Body of pancreas (tissue), 4 donors: Measurements from ENCODE around the gene GNPTG. TPM values are rescaled to one million over a fixed set of nuclear protein-coding genes. Genes with fewer than 3 reads are reported as not detected.

Source experiments
- ATAC-seq: fragments of 150-250 bp; one replicate; pipeline ENCODE4 v1.9.1; 2016
- DNase-seq, 4 donors: peaks; one replicate each; pipeline ENCODE4 v3.0.0-alpha.2; 2019
- H3K27ac ChIP-seq, 4 donors: fragments of 200-600 bp; sonication (generic); 1 replicate in 3 of 4; 2 replicates in 1 of 4; pipeline versions ENCODE4 v1.5.1 to v1.6.1; 2016 to 2019; ENCODE audit warnings: mild to moderate bottlenecking in 1 of 4, mixed read lengths in 1 of 4, moderate library complexity in 1 of 4
- H3K27me3 ChIP-seq, 2 donors: fragments of 200-600 bp; sonication (generic); one replicate each; pipeline ENCODE4 v1.6.0; 2016; ENCODE audit warnings: mild to moderate bottlenecking in 1 of 2
- H3K36me3 ChIP-seq, 2 donors: fragments of 200-600 bp; sonication (generic); replicated peaks in 1 of 2; 2 replicates each; pipeline ENCODE4 v1.5.1; 2016; ENCODE audit warnings: low read depth in 2 of 2; ENCODE audit not compliant: insufficient read depth in 1 of 2
- H3K4me1 ChIP-seq: fragments of 200-600 bp; sonication (generic); one replicate; pipeline ENCODE4 v1.6.0; 2016
- H3K4me3 ChIP-seq, 2 donors: fragments of 200-600 bp; sonication (generic); 1 replicate in 1 of 2; 2 replicates in 1 of 2; pipeline ENCODE4 v1.5.1; 2016 to 2019
- H3K9me3 ChIP-seq, 3 donors: fragments of 200-600 bp; sonication (generic); 1 replicate in 2 of 3; 2 replicates in 1 of 3; pipeline ENCODE4 v1.5.1; 2016
- CTCF ChIP-seq, 7 experiments: fragments of 450-650 bp in 4 of 7; fragments of 200-600 bp in 3 of 7; sonication (generic) in 3 of 7; IDR thresholded peaks; one replicate each; pipeline ENCODE4 v1.5.1; 2016 to 2019; ENCODE audit warnings: antibody characterized with exemption in 7 of 7
- POLR2A ChIP-seq, 3 donors: fragments of 450-650 bp; IDR thresholded peaks; one replicate each; pipeline ENCODE4 v1.6.1; 2016; ENCODE audit warnings: antibody characterized with exemption in 3 of 3, mild to moderate bottlenecking in 2 of 3
- WGBS, 2 donors: methylation state at CpG; one replicate each; pipeline ENCODE4 v1.1.5; 2017; 5-methylcytosine and 5-hydroxymethylcytosine counted together
- intact Hi-C: fragments of 100-400 bp; cut with DNase I; formaldehyde crosslinking; loops from one replicate; pipeline ENCODE4 v1.15.1; 2023
- total RNA-seq, 2 donors: library from RNA; depleted of rRNA; stranded (reverse); fragments of >200 nt; gene quantifications; one replicate each; pipeline ENCODE4 v1.1.0, GENCODE V29; 2016

Gene GNPTG
- total RNA-seq, 2 donors from 2014 or later = 38.1 to 98.2 TPM

GRCh38 chr16:1389762-1390161, 38.0 kb downstream of the GNPTG start:
- H3K27me3 ChIP-seq = no peaks in the 10 kb centered on the region
- no peaks in the 10 kb centered on the region for H3K9me3 ChIP-seq
- H3K27ac ChIP-seq = no peak overlapping the region
- no peaks in the 10 kb centered on the region for H3K4me1 ChIP-seq
- DNase-seq (no peak), ATAC-seq (no peak)
- H3K36me3 ChIP-seq = no peaks in the 10 kb centered on the region
- intact Hi-C loops = no loop called here
- 92 to 100% methylated on average over 6 to 7 of the region's 7 CpGs for WGBS, 2 donors
- TF ChIP-seq CTCF (IDR thresholded peaks at IDR 0.05) (no peak), POLR2A (IDR thresholded peaks at IDR 0.05) (no peak)
- H3K4me3 ChIP-seq = no peak overlapping the region

GRCh38 chr16:1390239-1390779, 38.6 kb downstream of the GNPTG start:
- no peak overlapping the region for H3K27ac ChIP-seq
- H3K4me1 ChIP-seq = no peaks in the 10 kb centered on the region
- TF ChIP-seq CTCF (IDR thresholded peaks at IDR 0.05) = no peak
- no peak for TF ChIP-seq POLR2A (IDR thresholded peaks at IDR 0.05)
- no peaks in the 10 kb centered on the region for H3K9me3 ChIP-seq
- no peak for DNase-seq
- 86 to 90% methylated on average over 21 to 28 of the region's 28 CpGs for WGBS, 2 donors
- H3K4me3 ChIP-seq = no peak overlapping the region
- H3K27me3 ChIP-seq = no peaks in the 10 kb centered on the region
- no peak for ATAC-seq
- intact Hi-C loops = no loop called here
- H3K36me3 ChIP-seq = no peaks in the 10 kb centered on the region

GRCh38 chr16:1392826-1393225, 41.1 kb downstream of the GNPTG start:
- intact Hi-C loops = no loop called here
- no peak for ATAC-seq

DNA sequence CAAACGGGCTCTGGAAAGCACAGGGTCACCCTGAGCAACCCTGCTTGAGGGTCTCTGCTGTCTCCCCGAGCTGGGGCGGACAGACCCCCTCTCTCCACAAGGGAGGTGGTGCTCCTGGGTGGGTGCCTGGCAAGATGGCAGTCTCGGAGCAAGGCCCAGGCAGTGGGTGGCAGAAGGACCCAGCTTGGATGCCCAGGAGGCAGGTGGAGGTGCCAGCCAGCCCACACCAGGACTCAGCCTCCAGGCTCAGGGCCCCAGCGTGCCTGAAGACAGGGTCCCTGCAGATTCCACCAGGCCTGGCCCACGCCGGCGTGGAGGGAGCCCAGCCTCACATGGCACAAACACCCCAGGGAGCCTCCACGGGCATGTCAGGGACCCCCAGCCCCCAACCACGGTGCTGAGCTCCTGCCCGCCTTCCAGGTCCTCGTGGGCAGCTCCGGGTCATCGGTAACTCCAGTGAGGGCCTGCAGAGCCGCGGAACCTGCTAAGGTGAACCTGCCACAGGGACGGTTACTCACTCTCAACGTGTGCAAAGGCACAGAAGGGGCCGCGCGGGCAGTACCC, 42.0 kb downstream of the GNPTG start:
- WGBS, 2 donors = 95 to 96% methylated on average over 11 to 15 of the region's 21 CpGs
- ATAC-seq = no peak

More at GRCh38 chr16:1392826-1393225, 41.1 kb downstream of the GNPTG start:
- peaks cover 0 to 2% of the 10 kb centered on the region in 2 donors for H3K36me3 ChIP-seq
- no peaks in the 10 kb centered on the region for H3K4me1 ChIP-seq
- no peak overlapping the region for H3K4me3 ChIP-seq
- H3K27ac ChIP-seq = no peak overlapping the region
- no peaks in the 10 kb centered on the region for H3K9me3 ChIP-seq
- H3K27me3 ChIP-seq = no peaks in the 10 kb centered on the region
- TF ChIP-seq CTCF (IDR thresholded peaks at IDR 0.05) = no peak
- TF ChIP-seq POLR2A (IDR thresholded peaks at IDR 0.05) = no peak
- 84 to 95% methylated on average over 8 to 17 of the region's 17 CpGs for WGBS, 2 donors
- DNase-seq = no peak

More for the DNA sequence above, 42.0 kb downstream of the GNPTG start:
- peaks cover 0 to 2% of the 10 kb centered on the region in 2 donors for H3K36me3 ChIP-seq
- H3K4me3 ChIP-seq = no peak overlapping the region
- no peak overlapping the region for H3K27ac ChIP-seq
- no peaks in the 10 kb centered on the region for H3K27me3 ChIP-seq
- no peak for TF ChIP-seq POLR2A (IDR thresholded peaks at IDR 0.05)
- TF ChIP-seq CTCF (IDR thresholded peaks at IDR 0.05) = no peak
- H3K9me3 ChIP-seq = no peaks in the 10 kb centered on the region
- intact Hi-C loops = no loop called here
- no peaks in the 10 kb centered on the region for H3K4me1 ChIP-seq
- DNase-seq = no peak
